ENCODE measurements around the gene PRDM5.

PRDM5 gene

GRCh38 chr4:120853161-120853935 is 69.2 kb downstream of the PRDM5 start:
- H3K4me3 ChIP-seq (replicated peaks; ENCODE audit: low read depth, low read length), result no peak overlapping the region
- peak; percentile 36 for DNase-seq (ENCODE audit: low read depth)
- no peak for TF ChIP-seq CTCF (IDR thresholded peaks at IDR 0.05; ENCODE audit: low read length, missing control alignments)

GRCh38 chr4:120850018-120850599 is 72.4 kb downstream of the PRDM5 start:
- no peak overlapping the region for H3K4me3 ChIP-seq (replicated peaks; ENCODE audit: low read depth, low read length)
- peak; percentile 52 for DNase-seq (ENCODE audit: low read depth)
- no peak for TF ChIP-seq CTCF (IDR thresholded peaks at IDR 0.05; ENCODE audit: low read length, missing control alignments)

- TF ChIP-seq CTCF (IDR thresholded peaks at IDR 0.05; ENCODE audit: low read length, missing control alignments), result no peak
- DNase-seq (ENCODE audit: low read depth), result no peak
Observed at GRCh38 chr4:120847019-120847582, 75.4 kb downstream of the PRDM5 start.

GRCh38 chr4:120844528-120844921 is 78.0 kb downstream of the PRDM5 start:
- no peak for DNase-seq (ENCODE audit: low read depth)
- TF ChIP-seq CTCF (IDR thresholded peaks at IDR 0.05; ENCODE audit: low read length, missing control alignments), result no peak
- H3K4me3 ChIP-seq (replicated peaks; ENCODE audit: low read depth, low read length), result no peak overlapping the region

More at GRCh38 chr4:120847019-120847582, 75.4 kb downstream of the PRDM5 start:
- no peak overlapping the region for H3K4me3 ChIP-seq (replicated peaks; ENCODE audit: low read depth, low read length)

- TF ChIP-seq CTCF (IDR thresholded peaks at IDR 0.05; ENCODE audit: low read length, missing control alignments), result no peak
- DNase-seq (ENCODE audit: low read depth), result no peak
- H3K4me3 ChIP-seq (replicated peaks; ENCODE audit: low read depth, low read length), result no peak overlapping the region
Observed at GRCh38 chr4:120843849-120844527, 78.5 kb downstream of the PRDM5 start.

DNA sequence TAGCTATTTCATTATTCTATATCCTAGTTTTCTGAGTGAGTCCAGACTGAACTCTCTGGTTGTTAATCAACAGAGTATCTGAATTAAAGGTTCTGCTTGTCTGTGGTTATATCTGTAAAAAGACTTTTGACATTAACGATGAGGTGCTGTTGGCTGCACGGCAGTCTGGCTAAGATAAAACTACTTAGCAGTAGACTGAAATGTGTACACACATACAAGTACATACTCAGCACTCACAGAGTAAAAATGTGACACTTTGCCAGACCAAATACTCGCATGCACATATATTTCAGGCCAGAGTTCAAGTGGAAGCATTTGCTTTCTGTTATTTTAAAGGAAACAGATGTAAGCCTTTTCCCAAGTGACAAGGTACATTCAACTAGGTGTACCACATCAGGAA is 80.5 kb downstream of the PRDM5 start:
- DNase-seq (ENCODE audit: low read depth), result peak; percentile 51
- TF ChIP-seq CTCF (IDR thresholded peaks at IDR 0.05; ENCODE audit: low read length, missing control alignments), result no peak
- H3K4me3 ChIP-seq (replicated peaks; ENCODE audit: low read depth, low read length), result no peak overlapping the region
